Stomach (tissue), 4 donors: ENCODE data around the gene ACKR3.

Experiments
- CTCF ChIP-seq, 7 experiments: fragments of 450-650 bp in 4 of 7; fragments of 200-600 bp in 3 of 7; sonication (generic) in 3 of 7; IDR thresholded peaks; one replicate each; pipeline ENCODE4 v1.5.1; 2016 to 2019; ENCODE audit warnings: antibody characterized with exemption in 7 of 7, control low read depth in 2 of 7, mild to moderate bottlenecking in 1 of 7
- EP300 ChIP-seq: sonication (generic); formaldehyde crosslinking; IDR thresholded peaks from one replicate; pipeline ENCODE4 v1.6.1; 2017; ENCODE audit warnings: antibody characterized with exemption
- POLR2A ChIP-seq, 4 donors: fragments of 450-650 bp; IDR thresholded peaks; one replicate each; pipeline ENCODE4 v1.6.1; 2016; ENCODE audit warnings: antibody characterized with exemption in 4 of 4, control low read depth in 2 of 4, mild to moderate bottlenecking in 1 of 4, moderate library complexity in 1 of 4

GRCh38 chr2:236577481-236578410 is 8.1 kb downstream of the ACKR3 start:
- peak; percentile 63 for TF ChIP-seq EP300
- TF ChIP-seq CTCF (IDR thresholded peaks at IDR 0.05): no peak
- TF ChIP-seq POLR2A (IDR thresholded peaks at IDR 0.05): no peak
